Activated CD4-positive, CD25-positive, alpha-beta regulatory T cell treated with anti-CD3 and anti-CD28 coated beads, Interleukin-2, amount 50 U/mL, for 72 hours (primary cell): ENCODE measurements around the gene UXS1.

Experiments
- DNase-seq: peaks from one replicate; pipeline ENCODE4 v3.0.0; 2021

UXS1 gene

GRCh38 chr2:106107509-106108131, 86.5 kb downstream of the UXS1 start:
- DNase-seq: peak; percentile 55

- DNase-seq: no peak
These were observed 87.2 kb downstream of the UXS1 start for GRCh38 chr2:106106622-106107508.

GRCh38 chr2:106105151-106105922, 88.8 kb downstream of the UXS1 start:
- DNase-seq: no peak

DNA sequence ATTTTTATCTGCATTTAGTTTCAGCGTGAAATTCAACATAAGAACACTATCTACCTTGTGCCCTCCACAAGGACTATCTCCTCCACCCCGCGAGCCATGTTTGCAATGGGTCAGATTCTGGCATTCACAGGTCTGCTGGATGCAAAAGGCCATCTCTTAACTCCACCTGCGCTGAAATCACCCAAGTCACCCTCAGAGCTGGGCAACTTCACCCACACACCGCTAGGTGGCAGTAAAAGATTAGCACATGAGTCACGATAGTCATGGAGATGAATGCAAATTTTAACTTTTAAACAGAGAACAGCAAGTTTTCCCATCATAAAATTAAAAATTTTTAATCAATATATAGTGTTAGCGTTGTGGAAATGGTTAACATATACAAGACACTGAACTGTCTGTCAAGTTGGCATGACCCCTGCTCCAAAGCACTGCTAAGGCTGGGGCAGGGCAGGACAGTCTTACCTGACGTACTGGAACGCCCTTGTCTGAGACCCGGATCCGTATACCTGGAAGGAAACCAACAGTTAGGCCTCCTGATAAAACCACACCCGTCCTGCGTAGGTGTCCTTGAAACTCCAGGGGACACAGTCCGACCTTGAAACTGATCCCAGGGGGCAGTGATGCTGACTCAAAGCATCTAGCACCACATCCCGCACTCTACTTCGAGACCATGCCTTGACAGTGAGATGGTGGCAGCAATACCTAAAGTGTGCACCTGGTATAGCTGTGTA, 89.6 kb downstream of the UXS1 start:
- no peak for DNase-seq

GRCh38 chr2:106099691-106100090, 94.4 kb downstream of the UXS1 start:
- DNase-seq: no peak

- DNase-seq: no peak
These were observed 95.4 kb downstream of the UXS1 start for GRCh38 chr2:106098664-106099063.

DNA sequence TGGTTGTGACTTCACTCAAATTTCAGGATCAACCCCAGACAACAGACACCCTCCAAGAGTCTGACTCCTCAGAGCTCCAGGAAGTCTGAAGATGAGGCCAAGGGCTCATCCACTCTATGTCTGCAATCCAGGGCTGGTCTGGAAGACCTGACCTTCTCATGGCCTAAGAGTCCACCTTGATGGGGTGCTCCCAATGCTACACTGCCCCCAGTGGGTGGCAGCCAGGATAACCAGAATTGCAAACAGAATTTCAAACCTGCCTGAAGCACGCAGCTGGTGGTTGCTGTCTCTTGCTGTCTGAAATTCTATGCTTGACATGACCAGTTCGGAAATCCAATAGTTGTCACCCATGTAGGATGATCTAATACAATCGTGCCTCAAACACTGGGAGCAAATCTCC, 96.0 kb downstream of the UXS1 start:
- DNase-seq: no peak

GRCh38 chr2:106097038-106098000, 96.8 kb downstream of the UXS1 start:
- DNase-seq: no peak

DNA sequence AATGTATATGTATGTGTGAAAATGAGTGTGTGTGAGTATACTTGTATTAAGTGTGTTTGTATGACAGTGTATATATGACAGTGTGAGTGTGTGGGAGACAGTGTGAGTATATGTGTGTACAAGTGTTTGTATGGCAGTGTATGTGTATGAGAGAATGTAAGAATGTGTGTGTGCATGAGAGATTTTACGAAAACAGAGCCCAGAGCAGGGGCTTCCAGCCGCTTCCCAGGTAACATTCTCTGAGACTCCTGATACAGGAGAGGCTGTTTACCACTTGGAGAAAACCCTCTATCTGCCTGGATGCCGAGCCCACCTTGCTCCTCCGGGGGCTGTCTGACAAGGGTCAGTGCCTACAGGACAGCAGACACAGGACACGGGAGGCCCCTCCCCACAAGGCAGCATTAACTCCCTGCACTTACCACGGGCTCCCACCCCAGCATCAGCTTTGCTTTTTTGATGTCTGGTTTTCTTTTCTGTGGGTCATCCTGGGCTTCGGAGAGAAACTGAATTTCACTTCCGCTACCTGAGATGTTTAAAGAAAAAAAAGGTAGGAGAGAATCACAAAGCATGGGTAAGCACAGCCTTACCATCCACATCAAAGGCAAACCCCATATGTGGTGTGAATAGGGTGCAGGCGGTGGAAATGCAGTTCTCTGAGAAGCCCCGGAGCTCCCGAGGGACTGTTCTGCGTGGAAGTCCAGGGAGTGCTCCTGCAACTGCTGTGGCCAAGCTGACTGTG, 97.6 kb downstream of the UXS1 start:
- no peak for DNase-seq

- peak; percentile 72 for DNase-seq
These were observed 98.4 kb downstream of the UXS1 start for GRCh38 chr2:106095478-106096298.

- DNase-seq: peak; percentile 47
These were observed 99.8 kb downstream of the UXS1 start for GRCh38 chr2:106094131-106094841.

GRCh38 chr2:106090916-106091618, 103.0 kb downstream of the UXS1 start:
- DNase-seq: no peak

- no peak for DNase-seq
These were observed 104.5 kb downstream of the UXS1 start for GRCh38 chr2:106089611-106090010.

DNA sequence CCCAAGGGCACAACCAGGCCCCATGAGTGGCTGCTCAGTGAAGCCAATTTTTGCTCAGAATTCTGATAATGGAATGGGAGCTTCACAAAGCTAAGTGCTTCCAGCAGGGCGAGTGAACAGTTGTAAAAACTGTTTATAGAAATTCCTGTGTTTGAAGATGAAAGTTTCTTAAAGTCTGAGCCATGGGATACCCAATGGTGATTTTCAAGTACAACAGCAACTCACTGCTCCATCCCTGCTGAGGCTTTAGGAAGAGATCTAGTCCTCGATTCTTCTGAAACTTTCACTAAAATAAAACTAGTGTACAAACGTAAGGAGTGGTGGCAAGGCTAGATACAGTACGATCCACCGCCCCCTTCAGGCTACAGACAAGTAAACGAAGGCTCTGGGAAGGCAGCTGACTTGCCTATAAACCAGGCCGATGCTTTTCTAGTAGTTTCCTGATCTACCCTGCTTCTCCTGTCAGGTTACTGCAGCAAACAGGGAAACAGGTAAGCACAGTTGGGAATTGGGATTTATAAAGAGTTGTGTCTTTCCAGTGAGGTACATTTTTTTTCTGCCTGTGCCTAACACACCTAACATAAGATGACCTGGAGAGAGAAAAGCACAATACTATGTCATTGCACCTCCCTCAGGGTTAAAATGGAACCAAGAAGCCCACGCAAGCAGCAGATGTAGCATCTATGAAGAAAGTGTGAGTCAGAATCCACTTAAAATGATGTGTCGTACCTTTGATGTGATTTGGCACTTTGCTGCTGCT, 108.7 kb downstream of the UXS1 start:
- DNase-seq: no peak

DNA sequence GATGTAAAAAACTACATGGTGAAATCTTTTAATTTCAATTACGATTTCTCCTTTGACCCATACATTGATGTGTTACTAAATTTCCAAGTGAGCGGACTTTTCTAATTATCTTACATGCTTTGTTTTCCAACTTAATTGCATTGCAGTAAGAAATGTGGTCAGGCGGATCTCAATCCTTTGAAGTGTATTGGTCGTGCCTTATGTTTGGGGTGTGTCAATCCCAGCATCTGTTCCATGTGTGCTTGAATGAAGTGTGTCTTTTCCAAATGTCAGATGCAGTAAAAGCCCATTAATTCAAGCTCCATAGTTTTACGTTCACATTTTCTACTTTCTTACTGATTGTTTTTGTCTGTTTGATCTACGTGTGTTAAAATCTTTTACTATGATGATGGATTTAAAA, 113.1 kb downstream of the UXS1 start:
- DNase-seq: no peak

GRCh38 chr2:106078096-106078495, 116.0 kb downstream of the UXS1 start:
- DNase-seq: no peak

- no peak for DNase-seq
These were observed 117.2 kb downstream of the UXS1 start for GRCh38 chr2:106076941-106077340.

DNA sequence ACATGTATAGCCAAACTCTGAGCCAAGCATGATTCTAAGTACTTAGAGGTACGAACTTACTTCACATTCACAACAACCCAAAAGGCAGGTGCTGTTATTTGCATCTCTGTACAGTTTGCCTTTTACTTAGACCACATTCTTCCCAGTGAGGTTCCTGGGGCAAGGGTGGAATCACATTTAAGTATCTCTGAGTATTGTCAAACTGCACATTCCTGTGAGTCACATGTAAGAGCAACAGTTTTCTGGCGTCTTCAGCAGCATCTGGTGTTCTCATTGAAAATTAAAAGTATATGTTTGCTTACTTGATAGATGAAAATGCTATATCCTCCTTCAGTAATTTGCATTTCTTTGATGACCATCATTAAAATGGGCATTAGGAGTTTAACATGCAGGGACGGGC, 119.1 kb downstream of the UXS1 start:
- DNase-seq: no peak
